ENCODE measurements around the gene MYG1. TPM values are rescaled to one million over a fixed set of nuclear protein-coding genes. Genes with fewer than 3 reads are reported as not detected.

The MYG1 gene
- total RNA-seq, 1 donor from 2014 or later, result 48.8 TPM

DNA sequence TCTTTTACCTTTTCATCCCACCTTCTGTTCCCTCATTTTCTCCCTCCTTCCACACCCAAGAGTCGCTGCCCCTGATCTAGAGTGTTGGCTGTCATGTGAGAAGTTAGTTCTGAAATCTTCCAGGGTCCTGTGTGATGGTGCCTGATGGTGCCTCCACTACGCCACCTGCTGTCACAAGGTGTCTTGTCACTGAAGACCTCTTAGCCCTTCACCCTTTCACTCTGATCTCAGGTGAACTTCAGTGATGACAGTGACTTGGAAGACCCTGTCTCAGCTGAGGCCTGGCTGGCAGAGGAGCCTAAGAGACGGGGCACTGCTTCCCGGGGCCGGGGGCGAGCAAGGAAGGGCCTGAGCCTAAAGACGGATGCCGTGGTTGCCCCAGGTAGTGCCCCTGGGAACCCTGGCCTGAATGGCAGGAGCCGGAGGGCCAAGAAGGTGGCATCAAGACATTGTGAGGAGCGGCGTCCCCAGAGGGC lies 11.7 kb upstream of the MYG1 start:
- peak; percentile 64 for DNase-seq (ENCODE audit: low spot score)
- peaks cover 2% of the 10 kb centered on the region for H3K4me1 Mint-ChIP-seq
- H3K4me3 Mint-ChIP-seq, result no peak overlapping the region
- no peak overlapping the region for H3K4me3 ChIP-seq
- H3K27me3 ChIP-seq, result no peaks in the 10 kb centered on the region
- H3K9me3 ChIP-seq (ENCODE audit: low read depth), result no peaks in the 10 kb centered on the region
- H3K27ac ChIP-seq, result no peak overlapping the region
- H3K36me3 ChIP-seq, result no peaks in the 10 kb centered on the region
- H4K20me1 ChIP-seq (ENCODE audit: low read depth), result no peaks in the 10 kb centered on the region
- H3K27me3 Mint-ChIP-seq (ENCODE audit: insufficient read depth, low read depth), result peaks cover 2% of the 10 kb centered on the region
- H3K9ac ChIP-seq, result no peak overlapping the region
- H3F3A ChIP-seq (ENCODE audit: low read depth), result no peaks in the 10 kb centered on the region
- TF ChIP-seq, protein P1, sequence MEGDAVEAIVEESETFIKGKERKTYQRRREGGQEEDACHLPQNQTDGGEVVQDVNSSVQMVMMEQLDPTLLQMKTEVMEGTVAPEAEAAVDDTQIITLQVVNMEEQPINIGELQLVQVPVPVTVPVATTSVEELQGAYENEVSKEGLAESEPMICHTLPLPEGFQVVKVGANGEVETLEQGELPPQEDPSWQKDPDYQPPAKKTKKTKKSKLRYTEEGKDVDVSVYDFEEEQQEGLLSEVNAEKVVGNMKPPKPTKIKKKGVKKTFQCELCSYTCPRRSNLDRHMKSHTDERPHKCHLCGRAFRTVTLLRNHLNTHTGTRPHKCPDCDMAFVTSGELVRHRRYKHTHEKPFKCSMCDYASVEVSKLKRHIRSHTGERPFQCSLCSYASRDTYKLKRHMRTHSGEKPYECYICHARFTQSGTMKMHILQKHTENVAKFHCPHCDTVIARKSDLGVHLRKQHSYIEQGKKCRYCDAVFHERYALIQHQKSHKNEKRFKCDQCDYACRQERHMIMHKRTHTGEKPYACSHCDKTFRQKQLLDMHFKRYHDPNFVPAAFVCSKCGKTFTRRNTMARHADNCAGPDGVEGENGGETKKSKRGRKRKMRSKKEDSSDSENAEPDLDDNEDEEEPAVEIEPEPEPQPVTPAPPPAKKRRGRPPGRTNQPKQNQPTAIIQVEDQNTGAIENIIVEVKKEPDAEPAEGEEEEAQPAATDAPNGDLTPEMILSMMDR (IDR thresholded peaks at IDR 0.05), result peak; percentile 62
- no peak for TF ChIP-seq EZH2 (IDR thresholded peaks at IDR 0.05)
- H3K4me2 ChIP-seq, result no peak overlapping the region
- H3K36me3 Mint-ChIP-seq, result peaks cover 37% of the 10 kb centered on the region
- H3K27ac Mint-ChIP-seq, result no peak overlapping the region
- H3K9me3 Mint-ChIP-seq, result no peaks in the 10 kb centered on the region
- no peaks in the 10 kb centered on the region for H3K4me1 ChIP-seq
- no peak overlapping the region for H2AFZ ChIP-seq (replicated peaks)
- H3K79me2 ChIP-seq (ENCODE audit: low read depth), result no peaks in the 10 kb centered on the region

DNA sequence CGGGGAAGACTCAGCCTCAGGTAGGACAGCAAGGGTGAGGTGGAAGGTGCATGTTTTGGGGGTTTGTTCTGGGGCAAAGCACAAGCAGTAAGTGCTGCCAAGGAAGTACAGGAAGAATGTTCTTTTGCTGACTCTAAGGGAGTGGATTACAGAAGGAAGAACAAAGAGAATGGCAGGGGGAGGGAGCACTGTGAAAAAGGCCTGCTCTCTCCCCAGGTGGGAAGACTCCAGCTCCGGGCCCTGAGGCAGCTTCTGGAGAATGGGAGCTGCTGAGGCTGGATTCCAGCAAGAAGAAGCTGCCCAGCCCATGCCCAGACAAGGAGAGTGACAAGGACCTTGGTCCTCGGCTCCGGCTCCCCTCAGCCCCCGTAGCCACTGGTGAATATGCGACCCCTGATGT lies 11.2 kb upstream of the MYG1 start:
- Histone ChIP-seq H3K79me2 (ENCODE audit: low read depth) (no peaks in the 10 kb centered on the region), H2AFZ (replicated peaks) (no peak overlapping the region), H3K27ac (no peak overlapping the region), H3K9me3 (ENCODE audit: low read depth) (no peaks in the 10 kb centered on the region), H4K20me1 (ENCODE audit: low read depth) (no peaks in the 10 kb centered on the region), H3K36me3 (no peaks in the 10 kb centered on the region), H3K9ac (no peak overlapping the region), H3K27me3 (no peaks in the 10 kb centered on the region), H3K4me3 (no peak overlapping the region), H3K4me2 (no peak overlapping the region), H3F3A (ENCODE audit: low read depth) (peaks cover 4% of the 10 kb centered on the region), H3K4me1 (no peaks in the 10 kb centered on the region)
- Mint-ChIP-seq H3K36me3 (peaks cover 41% of the 10 kb centered on the region), H3K27me3 (ENCODE audit: insufficient read depth, low read depth) (peaks cover 2% of the 10 kb centered on the region), H3K4me3 (no peak overlapping the region), H3K9me3 (no peaks in the 10 kb centered on the region), H3K4me1 (peaks cover 2% of the 10 kb centered on the region), H3K27ac (no peak overlapping the region)
- no peak for TF ChIP-seq EZH2 (IDR thresholded peaks at IDR 0.05)
- TF ChIP-seq, protein P1 (IDR thresholded peaks at IDR 0.05), result no peak
- TF ChIP-seq EZH2phosphoT487 (IDR thresholded peaks at IDR 0.05), result no peak
- DNase-seq (ENCODE audit: low spot score), result no peak

DNA sequence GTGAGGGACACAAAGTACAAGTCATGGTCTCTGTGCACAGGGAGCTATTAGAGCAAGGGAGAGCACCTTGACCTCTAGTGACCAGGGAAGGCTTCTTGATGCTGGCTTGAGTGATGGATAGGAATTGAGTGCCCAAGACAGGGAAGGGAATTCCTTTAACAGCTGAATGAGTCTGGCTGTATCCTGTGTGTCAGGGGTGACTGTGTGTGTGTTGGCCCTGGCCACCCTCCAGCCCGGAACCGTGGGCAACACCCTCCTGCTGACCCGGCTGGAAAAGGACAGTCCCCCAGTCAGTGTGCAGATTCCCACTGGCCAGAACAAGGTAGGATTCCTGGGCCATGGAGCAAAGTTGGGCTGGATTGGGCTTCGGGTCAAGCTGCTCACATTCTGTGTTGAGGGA lies 9.6 kb upstream of the MYG1 start:
- Histone ChIP-seq H2AFZ (replicated peaks) (no peak overlapping the region), H3K27ac (no peak overlapping the region), H3K27me3 (no peaks in the 10 kb centered on the region), H4K20me1 (ENCODE audit: low read depth) (no peaks in the 10 kb centered on the region), H3K79me2 (ENCODE audit: low read depth) (no peaks in the 10 kb centered on the region), H3K9ac (no peak overlapping the region), H3K9me3 (ENCODE audit: low read depth) (no peaks in the 10 kb centered on the region), H3K4me2 (no peak overlapping the region), H3F3A (ENCODE audit: low read depth) (peaks cover 20% of the 10 kb centered on the region), H3K4me3 (no peak overlapping the region), H3K4me1 (peaks cover under 1% of the 10 kb centered on the region), H3K36me3 (no peaks in the 10 kb centered on the region)
- Mint-ChIP-seq H3K4me1 (peaks cover 7% of the 10 kb centered on the region), H3K9me3 (no peaks in the 10 kb centered on the region), H3K27ac (no peak overlapping the region), H3K27me3 (ENCODE audit: insufficient read depth, low read depth) (peaks cover 2% of the 10 kb centered on the region), H3K36me3 (peaks cover 41% of the 10 kb centered on the region), H3K4me3 (no peak overlapping the region)
- no peak for DNase-seq (ENCODE audit: low spot score)
- TF ChIP-seq EZH2phosphoT487 (IDR thresholded peaks at IDR 0.05) (no peak), EZH2 (IDR thresholded peaks at IDR 0.05) (no peak)

DNA sequence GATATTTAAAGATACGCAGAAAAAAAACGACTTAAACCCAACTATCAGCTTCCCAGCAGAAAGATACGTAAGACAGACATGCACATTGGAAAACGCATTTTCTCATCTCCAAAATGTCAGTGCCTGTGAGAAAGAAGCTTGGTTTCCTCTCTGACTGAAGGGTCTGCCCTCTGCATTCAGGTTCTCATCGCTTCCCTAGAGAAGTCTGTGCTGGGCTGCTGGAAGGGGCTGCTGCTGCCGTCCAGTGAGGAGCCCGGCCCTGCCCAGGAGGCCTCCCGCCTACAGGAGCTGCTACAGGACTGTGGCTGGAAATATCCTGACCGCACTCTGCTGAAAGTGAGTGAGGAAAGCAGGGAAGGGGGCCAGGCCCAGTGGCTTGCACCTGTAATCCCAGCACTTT lies 8.8 kb upstream of the MYG1 start:
- H3K9ac ChIP-seq, result no peak overlapping the region
- H2AFZ ChIP-seq (replicated peaks), result no peak overlapping the region
- H3K4me2 ChIP-seq, result no peak overlapping the region
- H4K20me1 ChIP-seq (ENCODE audit: low read depth), result no peaks in the 10 kb centered on the region
- no peaks in the 10 kb centered on the region for H3K9me3 ChIP-seq (ENCODE audit: low read depth)
- peaks cover 3% of the 10 kb centered on the region for H3K4me1 ChIP-seq
- H3K4me3 Mint-ChIP-seq, result no peak overlapping the region
- peaks cover 3% of the 10 kb centered on the region for H3K79me2 ChIP-seq (ENCODE audit: low read depth)
- peaks cover 13% of the 10 kb centered on the region for H3K4me1 Mint-ChIP-seq
- TF ChIP-seq EZH2 (IDR thresholded peaks at IDR 0.05), result no peak
- TF ChIP-seq, protein P1 (IDR thresholded peaks at IDR 0.05), result no peak
- TF ChIP-seq EZH2phosphoT487 (IDR thresholded peaks at IDR 0.05), result no peak
- H3K36me3 Mint-ChIP-seq, result peaks cover 43% of the 10 kb centered on the region
- H3K9me3 Mint-ChIP-seq, result no peaks in the 10 kb centered on the region
- DNase-seq (ENCODE audit: low spot score), result no peak
- H3K36me3 ChIP-seq, result no peaks in the 10 kb centered on the region
- H3K27me3 ChIP-seq, result no peaks in the 10 kb centered on the region
- H3K27me3 Mint-ChIP-seq (ENCODE audit: insufficient read depth, low read depth), result peaks cover 8% of the 10 kb centered on the region
- no peak overlapping the region for H3K4me3 ChIP-seq
- H3K27ac ChIP-seq, result no peak overlapping the region
- peaks cover 24% of the 10 kb centered on the region for H3F3A ChIP-seq (ENCODE audit: low read depth)
- no peak overlapping the region for H3K27ac Mint-ChIP-seq

Measured in neural progenitor cell (in vitro differentiated cells).